ENCODE data around the gene SLC2A14.
"Not testable (repeated sequence)": the region's sequence is repeated elsewhere in the genome, so short reads cannot be mapped to it uniquely, and the experiment has no call there.

The SLC2A14 gene

DNA sequence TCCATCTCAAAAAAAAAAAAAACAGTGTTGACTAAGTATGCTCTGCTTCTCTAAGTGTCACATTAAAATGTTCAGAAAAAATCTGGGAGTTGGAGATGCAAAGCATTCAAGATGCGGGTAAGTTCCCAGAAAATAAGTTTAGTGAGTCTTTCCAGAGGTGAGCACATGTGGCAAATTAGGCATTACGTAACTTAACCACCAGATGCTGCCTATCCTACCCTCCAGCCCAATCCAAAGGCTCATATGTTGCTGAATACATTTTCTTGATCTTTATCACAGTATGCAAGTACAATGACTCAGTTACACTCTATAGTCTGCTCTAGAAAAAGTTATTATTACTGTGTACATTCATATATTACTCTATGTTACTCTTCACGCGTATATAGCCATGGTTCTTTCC lies 3.6 kb downstream of the SLC2A14 start:
- DNase-seq = peak; percentile 75

DNA sequence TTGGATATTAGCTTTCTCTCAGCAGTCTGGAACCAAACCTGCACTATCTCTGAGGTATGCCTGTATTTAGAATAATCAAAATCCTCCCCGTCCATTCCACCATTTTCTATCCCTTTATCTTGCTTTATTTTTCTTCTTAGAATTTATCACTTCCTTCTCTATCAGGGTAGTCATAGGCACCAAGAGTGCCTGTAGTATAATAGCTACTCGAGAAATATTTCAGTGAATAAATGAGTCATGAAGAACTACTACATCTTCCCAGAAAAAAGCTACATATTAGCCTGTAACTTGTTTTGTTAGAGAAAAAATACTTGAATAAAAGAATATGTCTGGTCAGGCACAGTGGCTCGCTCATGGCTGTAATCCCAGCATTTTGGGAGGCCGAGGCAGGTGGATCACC lies 4.3 kb downstream of the SLC2A14 start:
- DNase-seq = no peak

DNA sequence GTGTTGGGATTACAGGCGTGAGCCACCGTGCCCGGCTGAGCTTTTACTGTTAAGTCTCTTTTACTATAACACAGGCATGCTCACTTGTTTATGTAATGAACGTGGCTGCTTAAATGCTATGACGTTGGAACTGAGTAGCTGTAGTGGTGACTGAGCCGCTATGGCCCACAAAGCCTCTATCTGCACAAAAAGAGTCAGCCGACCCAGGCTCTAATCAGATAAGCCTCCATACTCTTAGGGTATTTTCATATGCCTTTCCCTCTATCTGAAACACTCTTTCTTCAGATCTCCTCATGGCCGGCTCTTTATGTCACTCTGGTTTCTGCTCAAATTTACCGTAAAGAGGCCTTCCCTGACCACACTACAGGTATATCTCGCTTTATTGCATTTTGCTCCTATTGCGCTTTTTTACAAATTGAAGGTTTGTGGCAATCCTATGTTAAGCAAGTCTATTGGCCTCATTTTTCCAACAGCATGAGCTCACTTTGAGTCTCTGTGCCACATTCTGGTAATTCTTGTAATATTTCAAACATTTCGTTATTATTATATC lies 8.0 kb downstream of the SLC2A14 start:
- DNase-seq = peak; percentile 82

DNA sequence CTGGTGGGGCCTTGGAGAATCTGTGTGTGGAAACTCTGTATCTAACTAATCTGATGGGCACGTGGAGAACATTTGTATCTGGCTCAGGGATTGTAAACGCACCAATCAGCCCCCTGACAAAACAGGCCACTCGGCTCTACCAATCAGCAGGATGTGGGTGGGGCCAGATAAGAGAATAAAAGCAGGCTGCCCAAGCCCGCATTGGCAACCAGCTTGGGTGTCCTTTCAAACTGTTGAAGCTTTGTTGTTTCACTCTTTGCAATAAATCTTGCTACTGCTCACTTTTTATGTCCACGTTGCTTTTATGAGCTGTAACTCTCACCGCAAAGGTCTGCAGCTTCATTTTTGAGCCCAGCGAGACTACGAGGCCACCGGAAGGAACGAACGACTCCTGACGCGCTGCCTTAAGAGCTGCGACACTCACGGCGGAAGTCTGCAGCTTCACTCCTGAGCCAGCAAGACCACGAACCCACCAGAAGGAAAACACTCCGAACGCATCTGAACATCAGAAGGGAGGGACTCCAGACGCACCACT lies 9.8 kb downstream of the SLC2A14 start:
- peak; percentile 52 for DNase-seq

DNA sequence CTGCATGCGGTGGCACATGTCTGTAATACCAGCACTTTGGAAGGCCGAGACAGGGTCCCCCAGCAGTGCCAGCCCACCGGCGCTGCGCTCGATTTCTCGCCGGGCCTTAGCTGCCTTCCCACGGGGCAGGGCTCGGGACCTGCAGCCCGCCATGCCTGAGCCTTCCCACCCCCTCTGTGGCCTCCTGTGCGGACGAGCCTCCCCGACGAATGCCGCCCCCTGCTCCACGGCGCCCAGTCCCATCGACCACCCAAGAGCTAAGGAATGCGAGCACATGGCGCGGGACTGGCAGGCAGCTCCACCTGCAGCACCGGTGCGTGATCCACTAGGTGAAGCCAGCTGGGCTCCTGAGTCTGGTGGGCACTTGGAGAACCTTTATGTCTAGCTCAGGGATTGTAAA lies 10.4 kb downstream of the SLC2A14 start:
- DNase-seq = not testable (repeated sequence)

DNA sequence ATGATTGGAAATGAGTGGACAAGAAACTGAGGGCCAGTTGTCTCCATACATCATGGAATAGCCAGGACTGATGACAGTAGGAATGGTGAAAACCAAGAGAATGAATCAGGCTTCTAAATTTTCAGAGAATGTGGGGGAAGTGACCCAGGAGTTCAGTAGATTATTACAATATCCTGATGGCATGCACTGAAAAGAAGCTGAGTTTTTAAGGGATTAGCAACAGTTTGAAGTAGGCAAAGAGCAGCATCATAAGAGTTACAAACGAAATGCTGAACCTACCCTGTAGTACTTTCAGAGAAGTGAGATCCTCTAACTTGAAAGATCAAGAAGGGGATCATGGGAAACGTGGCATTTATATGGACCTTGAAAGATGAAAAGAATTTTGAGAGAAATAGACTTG lies 13.2 kb downstream of the SLC2A14 start:
- DNase-seq = no peak

DNA sequence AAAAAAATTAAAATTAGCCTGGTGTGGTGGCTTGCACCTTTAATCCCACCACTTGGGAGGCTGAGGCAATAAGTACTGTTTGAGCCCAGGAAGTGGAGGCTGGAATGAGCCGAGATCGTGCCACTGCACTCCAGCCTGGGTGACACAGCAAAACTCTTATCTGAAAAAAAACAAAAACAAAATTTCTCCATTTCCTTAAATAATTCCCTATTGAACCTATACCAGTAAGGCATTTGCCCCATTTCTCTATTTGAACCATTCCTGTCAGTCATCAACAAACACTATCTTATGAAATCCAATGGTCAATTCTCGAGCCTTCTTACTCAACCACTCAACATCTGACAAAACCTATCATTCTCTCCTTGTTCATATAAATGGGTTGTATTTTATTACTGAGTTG lies 14.7 kb downstream of the SLC2A14 start:
- DNase-seq = no peak

DNA sequence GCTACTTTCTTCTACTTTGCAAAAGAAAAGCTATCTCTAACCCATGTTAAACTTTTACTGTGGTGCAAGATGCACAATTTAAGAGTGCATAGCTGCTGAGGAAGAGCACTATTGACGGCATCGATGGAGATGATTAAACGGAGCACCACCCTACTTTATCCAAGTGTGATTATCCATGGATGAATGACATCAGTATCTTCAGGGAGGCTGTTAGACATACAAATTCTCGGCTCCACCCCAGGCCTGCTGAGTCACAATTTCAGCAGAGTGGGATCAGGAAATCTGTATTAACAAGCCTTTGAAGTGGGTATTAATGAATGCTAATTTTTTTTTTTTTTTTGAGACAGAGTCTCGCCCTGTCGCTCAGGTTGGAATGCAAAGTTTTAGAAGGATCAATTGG lies 16.2 kb downstream of the SLC2A14 start:
- no peak for DNase-seq

DNA sequence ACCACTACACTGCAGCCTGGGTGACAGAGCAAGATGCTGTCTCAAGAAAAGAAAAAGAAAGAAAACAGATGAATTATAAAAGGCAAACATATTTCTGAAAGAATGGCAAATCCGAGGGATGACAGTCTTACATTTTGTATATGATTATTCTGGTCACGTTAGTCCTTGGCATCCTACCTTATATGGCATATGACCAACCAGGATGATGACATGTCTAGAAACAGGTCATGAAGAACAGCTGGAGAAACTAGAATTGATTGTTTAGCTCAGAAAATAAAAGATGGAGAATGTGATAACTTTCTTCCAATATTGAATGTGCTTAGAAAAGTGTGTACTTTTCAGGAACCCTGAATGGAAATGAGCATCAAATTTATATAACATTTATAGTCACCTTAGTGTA lies 19.2 kb downstream of the SLC2A14 start:
- no peak for DNase-seq

DNA sequence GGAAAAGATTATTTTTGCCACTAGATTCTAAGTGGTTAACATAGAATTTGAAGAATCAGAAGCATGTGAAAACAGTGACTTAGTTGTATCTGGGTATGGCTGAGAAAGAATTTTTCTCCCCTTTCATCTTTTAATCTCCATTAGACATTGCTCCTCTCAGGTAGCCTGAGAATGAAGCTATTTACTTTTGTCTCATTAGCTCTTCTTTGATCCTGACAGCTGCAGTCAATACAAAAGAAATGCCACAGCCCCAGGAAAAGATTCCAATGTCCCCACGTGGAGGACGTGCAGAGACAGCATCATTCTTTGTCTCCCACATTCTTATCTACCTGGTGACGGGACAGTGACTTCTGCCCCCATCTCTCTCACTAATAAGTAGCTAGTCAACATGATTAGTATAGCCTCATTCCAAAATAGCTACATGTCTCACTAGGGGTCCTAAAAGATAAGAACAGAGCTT lies 21.1 kb downstream of the SLC2A14 start:
- DNase-seq = not testable (repeated sequence)

DNA sequence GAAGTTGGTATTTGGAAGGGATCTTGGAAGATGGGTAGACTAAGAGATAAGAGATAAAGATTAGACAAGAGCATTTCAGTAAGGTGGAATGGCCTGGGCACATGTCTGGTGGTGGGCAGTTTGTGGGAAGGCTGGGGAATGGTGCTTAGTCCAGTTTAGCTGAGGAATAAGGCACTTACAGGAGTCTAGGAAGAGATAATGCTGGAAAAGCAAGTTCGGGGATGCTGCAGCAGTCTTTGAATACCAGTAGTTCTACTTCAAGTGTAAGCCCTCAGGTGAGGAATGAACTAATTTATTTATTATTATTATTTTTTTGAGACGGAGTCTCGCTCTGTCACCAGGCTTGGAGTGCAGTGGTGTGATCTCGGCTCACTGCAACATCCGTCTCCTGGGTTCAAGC lies 22.6 kb downstream of the SLC2A14 start:
- DNase-seq = not testable (repeated sequence)

DNA sequence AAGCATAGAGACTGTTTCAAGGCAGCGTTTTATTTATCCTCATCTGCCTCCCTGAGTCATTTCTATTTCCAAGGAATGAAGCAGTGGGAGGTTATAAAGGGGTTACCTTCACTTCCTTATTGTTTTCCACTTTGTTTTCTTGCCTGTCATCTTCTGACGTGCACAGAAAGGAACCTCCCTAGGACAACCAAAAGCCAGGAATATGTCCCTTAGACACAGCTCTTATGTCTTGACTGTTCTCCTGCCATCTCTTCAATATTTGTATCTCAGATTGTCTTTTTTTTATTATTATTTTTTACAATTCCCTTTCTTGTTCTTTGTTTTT lies 24.7 kb downstream of the SLC2A14 start:
- not testable (repeated sequence) for DNase-seq

DNA sequence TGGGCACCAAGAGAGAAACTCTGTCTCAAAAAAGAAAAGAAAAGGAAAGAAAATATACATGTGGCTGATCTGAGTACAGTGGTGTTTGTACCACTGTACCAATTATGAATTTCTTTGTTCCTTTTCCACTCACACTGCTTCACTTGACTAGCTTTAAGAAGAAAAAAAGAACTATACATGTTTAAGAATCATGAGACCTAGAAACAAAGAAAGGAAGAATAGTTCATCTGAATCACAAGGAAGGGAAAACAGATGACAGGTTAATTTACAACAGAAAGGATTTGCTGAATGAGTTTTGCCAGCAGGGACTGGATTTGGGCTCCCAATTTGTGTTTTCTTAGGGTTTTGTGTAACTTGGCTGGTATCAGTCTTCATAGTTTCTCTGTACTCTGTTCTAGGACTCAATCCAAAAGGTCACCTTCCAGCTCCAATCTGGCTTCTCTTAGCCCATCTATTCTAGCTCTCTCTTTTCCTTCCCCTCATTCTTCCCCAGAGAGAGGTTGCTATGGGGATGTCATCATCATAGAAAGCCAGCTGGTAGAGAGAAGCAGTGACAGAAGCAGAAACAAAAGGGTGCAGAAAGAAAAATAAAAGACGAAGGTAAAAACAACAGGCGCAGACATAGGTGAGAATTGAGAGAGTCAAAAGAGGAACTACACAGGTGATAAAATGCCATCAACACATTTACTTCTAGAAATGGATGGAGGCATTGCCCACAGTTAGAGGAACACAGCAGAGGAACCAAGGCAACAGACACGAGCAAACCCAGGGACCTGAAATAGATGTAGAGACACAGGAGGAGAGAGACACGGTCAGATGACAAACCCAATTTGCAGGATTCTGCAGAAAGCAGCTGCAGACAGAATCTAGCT lies 25.3 kb downstream of the SLC2A14 start:
- DNase-seq = not testable (repeated sequence)

DNA sequence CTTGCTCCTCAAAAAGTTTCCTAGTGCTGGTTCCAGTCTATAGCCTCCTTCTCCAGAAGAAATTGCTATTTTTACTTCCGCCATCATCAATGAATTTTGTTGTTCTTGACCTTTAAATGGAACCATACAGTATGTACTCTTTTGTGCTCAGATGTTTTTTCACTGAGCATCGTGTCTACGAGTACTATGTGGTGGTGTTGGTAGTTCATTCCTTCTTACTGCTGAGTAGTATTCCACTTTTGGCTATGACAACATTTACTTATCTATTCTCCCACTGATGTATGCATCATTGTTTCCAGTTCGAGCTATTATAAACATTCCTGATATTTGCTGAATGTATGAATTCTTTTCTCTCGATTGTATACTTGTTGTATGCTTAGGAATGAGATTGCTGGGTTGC lies 28.6 kb downstream of the SLC2A14 start:
- peak; percentile 34 for DNase-seq

DNA sequence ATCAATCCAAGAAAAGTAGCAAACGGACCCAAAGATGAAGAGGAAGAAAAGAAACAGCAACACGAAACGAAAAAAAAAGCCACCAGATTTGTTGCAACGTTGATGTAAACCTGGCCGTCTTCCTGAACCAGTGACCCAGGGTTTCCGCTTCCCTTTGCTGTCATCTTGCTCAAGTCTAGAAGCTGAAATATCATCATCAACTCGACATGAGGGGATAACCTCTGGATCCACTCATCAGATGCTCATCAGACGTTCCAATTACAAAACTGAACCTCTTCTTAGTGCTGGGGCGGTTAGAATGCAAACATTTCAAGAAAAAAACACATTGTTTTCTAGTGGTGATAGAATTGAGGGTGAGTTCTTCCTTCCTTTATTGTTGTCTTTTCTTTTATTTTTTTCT lies 29.1 kb downstream of the SLC2A14 start:
- DNase-seq = peak; percentile 42

DNA sequence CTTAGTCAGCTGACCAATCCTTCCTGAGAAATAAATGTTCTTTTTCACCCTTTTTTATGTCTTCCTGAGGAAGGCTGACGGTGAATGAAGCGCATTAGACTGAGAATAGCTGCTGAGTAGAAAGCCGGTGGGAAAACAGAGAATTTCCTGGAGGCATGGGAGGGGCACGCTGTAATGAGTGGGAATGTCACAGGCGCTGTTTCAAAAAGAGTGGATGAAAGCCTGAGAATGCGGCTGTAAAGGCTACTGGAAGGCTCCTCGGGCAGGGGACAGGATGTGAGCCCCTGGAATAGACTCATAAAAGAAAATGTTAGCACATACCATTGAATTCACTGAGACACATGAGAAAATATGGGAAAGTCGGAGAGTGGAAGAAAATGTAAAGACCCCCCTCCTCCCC lies 29.6 kb downstream of the SLC2A14 start:
- DNase-seq = not testable (repeated sequence)

DNA sequence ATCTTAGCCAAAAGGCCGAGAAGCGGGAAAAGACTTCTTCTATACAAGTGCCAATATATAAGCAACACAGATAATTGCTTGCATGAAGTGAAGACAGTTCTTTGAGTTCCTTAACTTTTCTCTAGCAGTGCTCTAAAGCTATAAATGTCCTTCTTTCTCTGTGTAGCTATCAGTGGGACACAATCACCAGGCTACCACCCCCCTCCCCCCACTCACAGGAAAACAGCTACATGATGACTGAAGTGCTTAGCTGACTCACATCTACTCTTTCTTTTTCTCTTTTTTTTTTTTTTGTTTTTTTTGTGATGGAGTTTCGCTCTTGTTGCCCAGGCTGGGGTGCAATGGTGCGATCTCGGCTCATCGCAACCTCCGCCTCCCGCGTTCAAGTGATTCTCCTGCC lies 30.3 kb downstream of the SLC2A14 start:
- DNase-seq = not testable (repeated sequence)

DNA sequence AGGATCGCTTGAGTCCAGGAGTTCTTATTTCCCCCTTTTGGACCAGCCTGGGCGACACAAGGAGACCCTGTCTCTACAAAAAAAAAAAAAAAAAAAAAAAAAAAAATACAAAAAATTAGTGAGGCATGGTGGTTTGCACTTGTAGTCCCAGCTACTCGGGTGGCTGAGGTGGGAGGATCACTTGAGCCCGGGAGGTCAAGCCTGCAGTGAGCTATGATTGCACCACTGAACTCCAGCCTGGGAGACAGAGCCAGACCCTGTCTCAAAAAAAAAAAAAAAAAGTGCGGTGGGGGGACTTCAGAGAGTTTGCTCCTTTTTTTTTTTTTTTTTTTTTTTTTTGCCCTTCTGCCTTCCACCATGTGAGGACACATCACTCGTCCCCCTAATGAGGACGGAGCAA lies 32.9 kb downstream of the SLC2A14 start:
- DNase-seq = not testable (repeated sequence)

DNA sequence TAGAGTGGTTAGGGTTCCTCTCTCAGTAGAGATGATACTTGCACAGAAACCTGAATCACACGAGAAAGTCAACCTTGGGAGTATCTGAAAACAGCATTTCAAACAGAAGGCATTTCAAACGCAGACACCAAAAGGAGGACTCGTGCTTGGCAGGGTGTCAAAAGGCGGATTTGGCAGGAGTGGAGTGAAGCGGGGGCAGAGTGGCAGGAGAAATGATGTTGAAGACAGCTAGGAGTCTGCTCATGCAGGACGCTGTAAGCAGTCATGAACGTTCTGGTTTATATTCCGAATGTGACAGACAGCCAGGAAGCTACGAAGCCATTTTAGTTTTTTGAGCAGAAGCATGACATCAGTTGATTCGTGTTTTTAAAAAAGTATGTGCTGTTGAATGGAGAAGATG lies 33.5 kb downstream of the SLC2A14 start:
- DNase-seq = not testable (repeated sequence)

DNA sequence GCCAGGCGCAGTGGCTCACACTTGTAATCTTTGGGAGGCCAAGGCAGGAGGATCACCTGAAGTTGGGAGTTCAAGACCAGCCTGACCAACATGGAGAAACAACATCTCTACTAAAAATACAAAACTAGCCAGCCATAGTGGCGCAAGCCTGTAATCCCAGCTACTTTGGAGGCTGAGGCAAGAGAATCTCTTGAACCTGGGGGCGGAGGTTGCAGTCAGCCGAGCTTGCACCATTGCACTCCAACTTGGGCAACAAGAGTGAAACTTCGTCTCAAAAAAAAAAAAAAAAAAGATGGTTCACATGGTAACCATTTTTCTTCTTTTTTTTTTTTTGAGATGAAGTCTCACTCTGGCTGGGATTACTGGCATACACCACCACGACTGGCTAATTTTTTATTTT lies 35.3 kb downstream of the SLC2A14 start:
- no peak for DNase-seq

DNA sequence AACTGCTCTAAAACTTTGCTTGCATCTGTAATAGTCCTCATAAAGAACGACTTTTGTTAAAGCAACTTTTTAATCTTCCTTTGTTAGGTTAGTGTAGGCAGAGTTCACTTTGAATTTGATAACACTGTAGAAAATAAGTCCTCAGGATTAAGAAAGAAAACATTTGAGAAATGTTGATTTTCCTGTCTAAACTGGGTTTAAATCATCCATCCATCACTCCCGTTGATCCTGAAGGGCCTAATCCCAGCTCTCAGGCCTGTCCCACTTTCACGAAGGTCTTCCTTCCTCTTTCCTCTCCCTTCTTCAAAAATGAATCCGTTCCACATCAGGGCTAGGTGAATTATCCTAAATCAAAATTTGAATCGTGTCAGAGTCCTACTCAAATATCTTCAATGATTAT lies 36.9 kb downstream of the SLC2A14 start:
- DNase-seq = no peak

DNA sequence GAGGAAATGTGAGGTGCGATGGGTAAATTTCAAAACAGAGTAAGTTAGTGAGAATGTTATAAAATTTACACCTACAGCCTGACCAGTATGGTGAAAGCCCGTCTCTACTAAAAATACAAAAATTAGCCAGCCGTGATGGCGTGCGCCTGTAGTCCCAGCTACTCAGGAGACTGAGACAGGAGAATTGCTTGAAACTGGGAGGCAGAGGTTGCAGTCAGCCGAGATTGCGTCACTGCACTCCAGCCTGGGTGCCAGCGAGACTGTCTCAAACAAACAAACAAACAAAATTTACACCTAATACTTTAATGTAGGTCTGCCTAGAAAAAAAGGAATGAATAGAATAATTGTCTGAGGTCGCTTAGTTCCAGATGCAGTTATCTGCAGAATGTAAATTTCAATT lies 37.6 kb downstream of the SLC2A14 start:
- no peak for DNase-seq

DNA sequence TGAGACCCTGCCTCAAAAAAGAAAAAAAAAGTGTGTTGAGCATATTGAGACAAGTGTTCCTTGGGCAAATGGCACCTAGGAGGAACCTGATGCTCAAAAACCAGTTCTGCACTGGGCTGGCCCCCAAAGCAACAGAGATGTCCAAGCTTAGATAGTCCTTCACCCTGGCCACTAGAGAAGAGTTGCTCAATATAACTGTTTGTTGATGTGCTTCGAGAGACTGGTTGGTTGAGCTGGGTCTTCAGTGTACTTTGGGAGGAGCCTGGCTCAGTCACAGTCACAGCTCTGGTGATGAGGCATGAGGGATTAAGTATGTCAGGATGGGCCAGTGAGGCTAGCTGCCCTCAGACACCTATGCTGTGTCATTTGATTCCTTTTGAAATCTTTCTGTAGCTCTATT lies 38.0 kb downstream of the SLC2A14 start:
- no peak for DNase-seq

DNA sequence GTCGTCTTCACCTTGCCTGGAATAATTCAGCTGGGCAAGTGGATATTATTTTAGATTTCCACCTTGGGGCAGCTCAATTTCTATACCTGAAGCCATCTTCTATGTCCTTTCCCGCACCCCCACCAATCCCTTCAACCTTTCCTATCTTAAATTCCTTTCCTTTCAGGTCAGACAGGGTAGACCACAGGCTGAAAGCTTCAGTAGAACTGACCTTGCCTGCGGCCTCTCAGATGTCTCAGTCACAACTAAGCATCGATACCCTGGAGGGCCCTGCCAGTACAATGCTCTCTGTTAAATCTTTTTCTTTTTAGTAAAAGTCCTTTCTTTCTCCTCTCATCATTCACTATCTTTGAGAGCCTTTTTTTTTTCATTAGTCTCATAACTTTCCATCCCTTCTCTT lies 38.9 kb downstream of the SLC2A14 start:
- no peak for DNase-seq

DNA sequence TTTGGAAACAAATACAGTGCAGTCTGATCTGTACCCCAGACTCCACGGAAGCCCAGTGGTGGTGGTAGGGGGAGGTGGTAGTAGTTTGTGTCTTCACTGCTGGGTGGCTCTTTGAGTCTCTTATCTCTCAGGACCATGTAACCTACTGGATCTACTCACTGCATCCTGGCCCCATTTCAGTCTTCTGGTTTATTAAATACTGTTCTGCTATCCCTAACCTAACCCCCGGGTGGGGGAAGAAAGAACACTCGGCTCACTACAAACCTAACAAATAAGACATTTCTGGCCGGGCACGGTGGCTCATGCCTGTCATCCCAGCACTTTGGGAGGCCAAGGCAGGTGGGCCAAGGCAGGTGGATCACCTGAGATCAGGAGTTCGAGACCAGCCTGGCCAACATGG lies 39.5 kb downstream of the SLC2A14 start:
- DNase-seq = peak; percentile 57

Measured in hematopoietic multipotent progenitor cell treated with erythropoietin and hydrocortisone succinate and interleukin-3 and kit ligand, for 4 days (in vitro differentiated cells).